Right renal cortex interstitium (tissue), 3 donors: ENCODE data around the gene NELFA. TPM values are rescaled to one million over a fixed set of nuclear protein-coding genes. Genes with fewer than 3 reads are reported as not detected.

ENCODE experiments used
- DNase-seq, 3 donors: peaks; one replicate each; pipeline ENCODE4 v3.0.0-alpha.2; 2013; ENCODE audit warnings: low read depth in 3 of 3, low spot score in 2 of 3
- polyA plus RNA-seq, 3 donors: library from polyadenylated mRNA; unstranded; fragments of 120-200 nt; gene quantifications; one replicate each; pipeline ENCODE4 v1.2.1, GENCODE V29; 2013; ENCODE audit not compliant: insufficient read length in 3 of 3

NELFA gene
- polyA plus RNA-seq = 10 to 100 TPM; 23.7 to 25.8 (median 24.4) TPM

DNA sequence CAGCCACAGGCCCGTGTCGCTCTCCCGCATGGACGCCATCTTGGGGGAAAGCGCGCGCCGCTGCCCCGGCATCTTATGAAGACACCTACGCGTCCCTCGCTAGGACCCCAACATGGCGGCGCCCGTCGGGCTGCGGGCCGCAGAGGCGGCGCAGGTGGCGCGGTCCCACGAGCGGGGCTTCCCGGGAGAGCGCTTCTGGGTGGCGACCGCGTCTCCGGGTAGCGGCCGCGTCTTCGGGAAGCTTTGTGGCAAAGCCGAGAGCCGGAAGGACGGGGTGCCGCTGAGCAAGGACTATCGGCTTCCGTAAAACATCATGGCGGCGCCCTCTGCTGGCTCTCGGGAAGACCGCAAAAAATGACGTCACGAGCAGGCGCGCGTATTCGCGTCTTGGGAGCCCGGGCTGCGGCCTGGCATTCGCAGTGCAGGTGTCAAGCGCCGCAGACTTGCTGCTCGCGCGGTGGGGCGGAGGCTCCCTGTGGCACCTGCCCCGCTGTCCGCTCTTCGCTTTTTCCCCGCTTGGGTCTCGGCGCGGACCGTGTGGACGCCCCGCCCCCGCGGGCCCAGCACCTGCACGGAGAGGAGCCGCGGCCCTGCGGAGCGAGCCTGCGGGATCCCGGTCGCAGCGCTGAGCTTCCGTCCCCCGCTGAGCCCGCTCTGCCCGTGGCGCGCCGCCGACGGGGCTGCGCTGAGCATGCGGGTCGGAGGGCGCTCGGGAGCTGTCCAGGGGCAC lies at the start of gene NELFA:
TSS of gene NELFA (minus strand) at position 54 of the 730 bp plus-strand sequence. CDS start at position 39, 15 bp downstream.
- peak; percentile 90 to 94 (median 92) for DNase-seq

DNA sequence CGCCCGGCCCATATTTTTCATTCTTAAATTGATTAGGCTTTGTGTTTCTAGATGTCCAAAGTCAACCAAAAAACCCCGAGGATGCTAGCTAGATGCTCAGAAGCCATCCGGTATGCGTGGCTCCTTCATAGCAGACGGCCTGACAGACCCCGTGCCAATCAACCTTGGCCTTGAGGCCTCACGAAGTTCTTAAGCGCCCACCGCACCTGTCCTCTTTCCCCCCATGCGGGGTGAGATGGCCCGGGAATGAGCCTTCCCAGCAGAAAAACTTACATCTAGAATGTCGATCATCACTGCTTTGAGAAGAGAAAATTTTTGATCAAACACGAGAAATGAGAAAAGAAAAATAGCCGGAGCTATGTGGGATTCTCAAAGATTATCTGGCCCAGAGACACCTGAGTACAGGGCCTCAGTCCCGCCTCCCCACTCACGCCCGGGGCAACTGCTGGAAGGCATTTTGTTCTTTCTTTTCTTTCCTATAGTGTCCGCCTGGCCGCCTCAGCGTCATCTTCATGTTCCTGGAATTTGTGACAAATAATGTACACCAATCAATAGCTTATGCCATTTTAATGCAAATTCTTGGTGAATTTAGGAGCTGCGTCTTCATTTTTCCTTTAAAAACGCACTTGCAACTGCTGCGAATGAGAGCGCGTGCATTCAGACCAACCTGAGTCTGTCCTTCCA lies 48.8 kb upstream of the NELFA start:
- DNase-seq = no peak

DNA sequence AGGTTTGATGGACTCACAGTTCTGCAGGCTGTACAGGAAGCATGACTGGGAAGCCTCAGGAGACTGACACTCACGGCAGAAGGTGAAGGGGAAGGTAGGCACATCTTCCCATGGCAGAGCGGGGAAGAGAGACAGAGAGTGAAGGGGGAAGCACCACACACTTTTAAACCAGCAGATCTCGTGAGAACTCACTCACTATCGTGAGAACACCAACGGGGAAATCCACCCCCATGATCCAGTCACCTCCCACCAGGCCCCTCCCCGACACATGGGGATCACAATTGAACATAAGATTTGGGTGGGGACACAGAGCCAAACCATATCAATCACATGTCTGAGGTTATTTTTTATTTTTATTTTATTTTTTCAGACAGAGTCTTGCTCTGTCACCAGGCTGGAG lies 45.4 kb upstream of the NELFA start:
- DNase-seq = no peak

DNA sequence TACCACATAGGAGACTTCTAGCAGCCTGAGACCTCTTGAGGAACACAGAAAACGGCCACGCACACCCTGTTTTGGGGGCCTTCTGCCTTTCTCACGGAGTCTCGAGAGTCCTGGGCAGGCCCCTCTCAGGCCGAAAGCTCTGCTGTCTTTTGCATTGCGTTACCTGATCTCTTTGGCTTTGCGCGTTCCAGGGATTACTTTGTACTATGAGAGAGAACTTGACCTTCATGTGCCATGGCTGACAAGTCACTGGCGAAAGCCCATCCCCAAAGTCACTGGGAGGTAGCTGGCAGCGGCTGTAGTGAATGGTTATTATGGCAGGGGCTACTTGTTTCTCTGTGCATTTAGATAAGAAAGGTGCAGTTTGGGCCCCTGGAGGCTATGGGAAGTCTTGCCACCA lies 42.3 kb upstream of the NELFA start:
- no peak for DNase-seq

DNA sequence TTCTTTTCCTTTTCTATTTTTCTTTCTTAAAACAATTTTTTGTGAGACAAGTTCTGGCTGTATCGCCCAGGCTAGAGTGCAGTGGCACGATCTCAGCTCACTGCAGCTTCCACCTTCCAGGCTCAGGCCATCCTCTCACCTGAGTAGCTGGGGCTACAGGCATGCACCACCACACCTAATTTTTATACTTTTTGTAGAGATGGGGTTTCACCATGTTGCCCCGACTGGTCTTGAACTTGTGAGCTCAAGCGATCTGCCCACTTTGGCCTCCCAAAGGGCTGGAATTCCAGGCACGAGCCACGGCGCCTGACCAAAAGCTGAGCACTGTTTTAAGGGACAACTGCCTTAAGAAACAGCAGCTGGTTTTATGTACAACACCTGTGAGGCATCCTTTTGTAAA lies 41.0 kb upstream of the NELFA start:
- no peak for DNase-seq

DNA sequence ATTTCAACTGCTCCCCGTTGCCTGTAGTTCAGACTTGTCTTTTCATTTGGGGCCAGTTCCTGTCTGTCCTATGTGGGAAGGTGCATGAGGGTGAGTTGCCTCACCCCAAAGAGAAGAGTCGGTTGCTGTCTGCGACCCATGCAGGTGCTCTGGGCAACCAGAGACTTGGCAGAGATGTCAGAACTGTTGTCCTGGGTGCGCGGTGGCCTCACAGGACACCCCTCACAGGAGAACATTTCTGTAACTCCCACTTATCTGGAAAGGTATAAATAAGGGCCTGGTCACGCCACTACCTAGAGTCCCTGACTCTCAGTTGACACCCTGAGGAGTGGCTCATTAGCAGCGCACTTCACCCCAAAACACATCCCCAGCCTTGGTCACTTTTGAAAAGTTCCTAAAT lies 40.6 kb upstream of the NELFA start:
- no peak for DNase-seq

DNA sequence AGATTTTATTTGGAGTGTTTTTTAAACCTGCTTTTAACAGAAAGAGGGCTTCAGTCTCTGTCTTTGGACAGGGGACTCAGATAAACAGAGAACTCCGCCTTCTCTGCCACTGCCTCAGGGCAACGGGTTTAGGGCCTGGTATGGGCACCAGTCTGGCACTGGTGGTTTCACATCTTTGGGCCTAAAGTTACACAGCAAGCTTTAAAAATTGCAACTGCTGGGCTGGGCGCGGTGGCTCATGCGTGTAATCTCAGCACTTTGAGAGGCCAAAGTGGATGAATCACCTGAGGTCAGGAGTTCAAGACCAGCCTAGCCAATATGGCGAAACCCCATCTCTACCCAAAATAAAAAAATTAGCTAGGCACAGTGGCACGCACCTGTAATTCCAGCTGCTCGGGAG lies 40.1 kb upstream of the NELFA start:
- DNase-seq = no peak

DNA sequence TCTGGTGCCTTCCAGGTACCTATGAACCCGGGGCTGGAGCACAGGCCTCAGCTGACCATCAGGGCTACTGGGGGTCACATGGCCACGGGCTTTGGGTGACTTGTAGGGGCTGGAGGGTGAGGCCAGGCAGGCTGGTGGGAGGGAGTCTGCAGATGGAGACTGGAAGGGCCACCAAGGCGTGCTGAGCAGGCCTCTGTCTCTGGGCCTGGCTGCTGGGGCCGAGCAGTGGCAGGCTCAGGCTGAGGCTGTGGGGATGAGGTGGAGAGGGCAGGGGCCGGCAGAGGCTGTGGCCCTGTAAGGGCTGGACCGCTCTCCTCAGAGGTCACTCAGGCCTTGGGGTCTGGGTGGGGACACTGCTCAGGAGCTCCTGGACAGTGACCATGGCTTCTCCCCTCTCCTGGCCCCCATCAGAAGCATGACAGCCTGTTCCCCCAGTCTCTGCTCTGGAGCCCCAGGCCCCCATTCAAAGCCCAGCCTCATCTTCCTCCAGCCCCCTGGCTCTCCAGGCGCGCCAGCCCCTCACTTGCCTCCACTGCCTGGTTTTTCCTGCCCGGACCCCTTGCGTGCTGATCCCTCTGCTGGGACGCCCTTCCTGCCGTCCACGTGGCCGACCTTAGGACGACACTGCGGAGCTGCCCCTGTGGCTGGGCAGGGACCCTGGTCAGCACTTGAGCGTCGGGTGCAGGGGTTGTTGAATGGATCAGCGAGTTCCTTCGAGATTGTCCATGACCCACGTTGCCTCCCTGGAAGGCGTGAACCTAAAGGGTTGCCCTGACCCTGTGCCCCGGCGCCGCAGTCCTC lies 39.2 kb upstream of the NELFA start:
- no peak for DNase-seq

DNA sequence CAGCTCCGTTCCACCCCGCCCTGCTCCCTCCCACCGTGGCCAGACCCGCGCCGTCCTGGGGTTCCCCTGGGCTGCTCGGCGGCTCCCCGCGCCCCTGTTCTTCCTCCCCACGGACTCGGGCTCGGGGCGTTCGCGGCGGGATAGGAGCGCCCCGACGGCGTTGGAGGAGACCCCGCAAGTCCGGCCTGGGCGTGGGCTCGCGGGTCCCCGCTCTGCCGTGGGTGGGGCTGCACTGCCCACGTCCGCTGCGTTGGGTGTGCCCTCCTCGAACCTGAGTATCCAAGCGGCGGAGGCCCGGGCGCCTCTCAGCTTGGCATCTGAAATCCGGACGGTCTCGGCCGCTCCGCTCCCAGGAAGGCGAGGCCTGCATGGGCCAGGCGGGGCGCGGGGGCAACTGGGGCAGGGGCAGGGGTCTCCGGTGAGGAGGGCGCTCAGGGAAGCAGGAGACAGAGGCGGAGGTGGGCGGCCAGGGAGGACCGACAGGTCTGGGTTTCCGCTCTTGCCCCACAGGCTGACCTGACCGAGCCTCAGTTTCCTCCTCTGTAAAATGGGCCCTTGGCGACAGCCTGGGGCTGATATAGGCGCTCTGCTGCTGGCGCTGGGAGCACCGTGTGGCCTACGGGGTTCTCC lies 38.4 kb upstream of the NELFA start:
- no peak for DNase-seq

DNA sequence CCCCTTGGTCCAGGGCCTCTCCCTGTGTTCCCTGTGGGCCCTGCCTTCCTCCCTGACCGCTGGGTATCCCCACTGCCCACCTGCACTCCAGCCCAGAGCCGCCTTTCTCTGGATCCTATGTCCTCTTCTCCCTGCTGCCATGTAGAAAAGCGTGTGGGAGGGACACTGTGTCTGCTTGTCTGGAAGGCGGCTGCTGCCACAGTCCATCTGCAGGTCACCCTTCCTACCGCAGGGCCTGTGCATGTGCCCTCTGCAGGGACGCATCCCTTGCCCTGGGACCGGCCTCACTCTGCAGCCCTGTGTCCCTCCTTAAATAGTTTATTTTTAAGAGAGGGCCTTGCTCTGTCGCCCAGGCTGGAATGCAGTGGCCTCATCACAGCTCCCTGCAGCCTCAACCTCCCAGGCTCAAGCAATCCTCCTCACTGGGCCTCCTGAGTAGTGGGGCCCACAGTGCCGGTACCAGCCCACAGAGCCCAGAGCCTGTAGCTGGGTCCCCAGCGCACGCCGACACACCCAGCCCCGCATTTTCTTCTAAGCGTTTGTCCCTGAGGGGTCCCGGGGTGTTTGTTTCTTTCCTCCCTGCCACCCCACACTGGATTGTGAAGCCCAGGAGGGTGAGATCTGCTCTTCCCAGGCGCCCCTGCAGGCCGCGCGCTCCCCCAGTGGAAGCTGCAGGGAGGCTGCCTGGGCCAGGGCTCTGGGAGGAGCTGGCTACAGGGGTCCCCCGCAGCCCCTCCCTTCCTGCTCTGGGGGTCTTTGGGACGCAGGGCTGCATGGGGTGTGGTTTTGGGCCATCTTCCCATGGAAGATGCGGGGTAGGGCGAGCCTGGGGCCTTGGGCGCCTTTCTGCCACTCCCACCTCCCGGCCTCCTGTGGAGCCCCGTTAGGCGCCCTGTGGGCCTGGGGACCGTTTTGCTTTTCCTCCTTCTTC lies 37.5 kb upstream of the NELFA start:
- no peak for DNase-seq

DNA sequence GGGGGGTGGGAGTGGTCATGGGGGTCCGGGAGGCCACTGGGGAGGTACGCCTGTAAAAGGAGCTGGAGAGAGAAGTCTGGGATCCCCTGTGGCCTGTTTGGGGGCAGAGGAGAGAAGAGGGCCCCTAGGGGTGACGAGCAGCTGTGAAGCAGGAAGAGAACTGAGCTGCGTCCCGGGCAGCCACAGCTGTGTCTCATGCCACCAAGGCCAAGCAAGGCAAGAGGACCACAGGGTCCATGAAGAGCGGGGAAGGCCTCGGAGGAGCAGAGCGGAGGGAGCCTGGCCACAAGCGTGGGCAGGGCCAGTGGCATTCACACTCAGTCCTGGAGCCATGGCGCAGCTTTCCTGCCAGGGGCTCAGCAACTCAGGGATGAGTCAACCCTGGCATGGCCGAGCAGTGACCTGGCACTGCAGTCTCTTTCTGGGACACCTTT lies 36.8 kb upstream of the NELFA start:
- DNase-seq = no peak

DNA sequence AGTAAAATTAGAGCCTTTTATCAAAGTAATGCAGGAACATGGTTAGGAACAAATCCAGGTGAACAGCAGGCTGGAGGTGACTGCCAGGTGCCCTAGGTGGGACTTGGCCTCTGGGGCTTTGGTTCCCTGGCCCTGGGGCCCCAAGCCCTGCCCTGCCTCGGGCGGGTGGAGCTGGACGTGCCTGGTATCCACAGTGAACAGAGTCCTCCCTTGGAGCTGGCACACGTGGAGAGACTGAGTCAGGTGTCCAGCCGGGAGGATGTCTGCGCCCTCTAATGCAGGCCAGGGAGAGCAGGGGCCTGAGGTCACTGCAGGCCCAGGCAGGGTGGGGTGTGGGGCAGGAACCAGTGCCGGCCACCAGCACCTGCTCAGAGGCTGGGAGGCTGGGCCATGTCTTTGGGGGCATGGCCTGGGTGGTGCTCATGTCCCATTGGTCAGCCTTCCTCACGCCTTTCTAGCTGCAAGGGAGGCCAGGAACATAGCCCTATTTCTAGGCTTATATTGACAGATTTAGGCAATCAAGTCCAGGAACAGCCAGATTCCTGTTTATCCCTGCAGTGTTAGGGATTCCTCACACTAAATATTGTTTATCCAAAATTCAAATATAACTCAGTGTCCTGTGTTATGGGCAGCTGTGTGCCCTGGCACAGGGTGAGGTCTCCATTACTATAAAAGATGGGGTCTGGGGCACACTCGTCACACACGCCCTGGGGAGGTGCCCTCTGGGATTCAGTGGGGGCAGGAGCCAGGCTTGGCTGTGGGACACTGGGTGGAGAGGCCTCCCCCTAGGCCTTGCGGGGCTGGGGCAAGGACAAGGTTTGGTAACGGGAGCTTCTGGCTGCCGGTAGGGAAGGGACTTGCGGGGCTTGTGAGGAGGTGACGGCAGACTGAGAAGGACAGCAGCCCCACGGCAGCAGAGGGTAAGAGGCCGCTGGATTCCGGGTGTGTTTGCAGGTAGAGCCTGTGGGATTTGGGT lies 36.1 kb upstream of the NELFA start:
- DNase-seq = no peak

DNA sequence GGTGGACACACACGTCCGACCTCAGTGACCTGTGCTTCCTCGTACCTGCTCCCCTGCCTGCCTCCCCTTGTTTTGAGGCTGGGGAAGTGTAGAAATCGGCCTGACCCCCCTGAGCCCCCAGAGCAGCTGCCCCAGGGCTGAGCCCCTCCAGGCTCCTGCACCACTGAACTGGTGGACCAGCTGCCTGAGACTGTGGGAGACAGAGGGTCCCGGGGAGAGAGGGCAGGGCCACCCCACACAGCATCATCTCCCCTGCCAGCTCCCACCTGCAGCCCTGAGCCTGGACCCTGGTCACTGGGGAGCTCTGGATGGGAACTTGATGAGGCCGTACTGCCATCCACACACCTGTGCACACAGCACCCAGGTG lies 35.3 kb upstream of the NELFA start:
- no peak for DNase-seq

DNA sequence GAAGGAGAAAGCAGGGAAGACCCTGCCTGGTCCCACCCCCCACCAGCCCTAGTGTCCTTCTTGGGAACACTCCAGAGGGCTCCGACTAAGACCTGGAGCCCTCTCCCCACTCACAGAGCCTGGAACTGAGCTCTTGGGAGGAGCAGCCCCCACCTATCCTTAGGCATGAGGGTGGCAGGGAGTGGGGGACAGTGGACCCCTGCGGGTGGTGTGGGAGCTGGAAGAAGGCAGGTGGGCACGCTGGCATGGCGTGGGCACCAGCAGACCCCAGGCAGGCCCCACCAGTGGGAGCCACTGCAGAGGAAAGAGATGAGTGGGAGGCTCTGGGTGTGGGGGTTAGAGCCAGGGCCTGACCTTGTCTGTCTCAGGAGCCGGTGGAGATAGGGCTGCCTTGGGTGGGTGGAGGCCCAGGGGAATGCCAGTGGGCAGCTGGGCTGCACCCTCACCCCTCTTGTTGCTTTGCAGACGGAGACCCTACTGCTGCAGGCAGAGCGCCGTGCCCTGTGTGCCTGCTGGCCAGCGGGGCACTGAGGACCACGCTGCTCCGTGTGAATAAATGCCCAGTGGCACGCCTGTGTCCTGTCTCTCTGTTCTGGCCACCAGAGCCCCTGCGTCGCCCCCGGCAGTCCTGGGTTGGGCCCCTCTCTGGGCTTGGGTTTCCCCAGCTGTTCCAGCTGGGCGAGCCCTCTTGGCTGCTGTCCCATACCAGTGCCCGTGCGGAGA lies 34.8 kb upstream of the NELFA start:
- DNase-seq = no peak

DNA sequence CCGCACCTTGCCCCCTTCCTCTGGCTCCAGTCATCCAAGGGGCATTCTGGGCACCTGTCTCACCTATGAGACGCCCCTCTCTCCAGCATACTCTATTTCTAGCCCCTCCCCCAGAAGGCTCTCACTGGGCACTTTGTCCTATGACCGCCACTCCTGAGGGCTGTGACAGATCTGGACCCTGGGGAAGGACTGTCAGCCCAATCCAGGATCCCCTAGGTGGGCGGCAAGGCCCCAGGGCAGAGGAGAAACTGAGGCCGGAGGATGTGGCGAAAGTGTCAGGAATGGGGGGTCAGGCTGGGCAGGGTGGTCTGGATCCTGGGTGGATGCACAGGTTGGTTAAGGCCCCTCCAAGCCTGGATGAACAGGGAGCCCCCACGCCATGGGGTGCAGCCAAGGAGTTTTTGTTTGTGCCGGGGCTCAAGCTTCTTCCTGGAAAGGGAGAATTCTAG lies 34.2 kb upstream of the NELFA start:
- DNase-seq = no peak

DNA sequence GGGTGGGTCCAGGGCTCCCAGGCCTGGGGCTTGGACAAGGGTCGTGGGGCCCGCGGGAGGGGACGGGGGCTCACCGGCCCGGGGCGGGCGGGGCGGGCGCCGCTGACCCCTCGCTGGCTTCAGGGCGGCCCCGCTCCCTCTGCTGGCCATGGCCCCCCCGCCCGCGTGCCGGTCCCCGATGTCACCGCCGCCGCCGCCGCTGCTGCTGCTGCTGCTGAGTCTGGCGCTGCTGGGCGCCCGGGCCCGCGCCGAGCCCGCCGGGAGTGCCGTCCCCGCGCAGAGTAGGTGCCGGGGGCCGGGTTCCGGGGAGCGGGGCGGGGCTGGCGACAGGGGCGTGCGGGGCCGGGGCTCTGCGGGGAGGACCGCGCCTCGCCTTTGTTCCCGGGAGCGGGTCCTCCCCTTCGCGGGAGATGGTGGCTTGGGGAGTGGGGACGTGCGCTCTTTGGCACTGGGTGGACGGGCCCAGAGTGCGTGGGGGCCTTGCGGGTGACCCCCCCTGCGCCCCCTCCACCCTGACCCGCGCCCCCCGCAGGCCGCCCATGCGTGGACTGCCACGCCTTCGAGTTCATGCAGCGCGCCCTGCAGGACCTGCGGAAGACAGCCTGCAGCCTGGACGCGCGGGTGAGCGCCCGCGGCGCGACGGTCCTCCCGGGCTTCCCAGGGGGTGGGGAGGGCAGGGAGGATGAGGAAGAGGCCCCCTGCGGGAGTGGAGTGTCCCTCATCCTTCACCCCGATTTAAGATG lies 33.6 kb upstream of the NELFA start:
- no peak for DNase-seq
